ENCODE data around the gene THBS4.
"Not testable (repeated sequence)": the region's sequence is repeated elsewhere in the genome, so short reads cannot be mapped to it uniquely, and the experiment has no call there.

THBS4 gene

GRCh38 chr5:80111376-80111990, 76.3 kb downstream of the THBS4 start:
- not testable (repeated sequence) for DNase-seq (ENCODE audit: extremely low read depth in 1 of 2, low read depth in 1 of 2)

GRCh38 chr5:80114860-80115259, 79.7 kb downstream of the THBS4 start:
- DNase-seq (ENCODE audit: extremely low read depth in 1 of 2, low read depth in 1 of 2), result no peak

- DNase-seq (ENCODE audit: extremely low read depth in 1 of 2, low read depth in 1 of 2), result no peak
Observed at GRCh38 chr5:80116000-80116399, 80.9 kb downstream of the THBS4 start.

GRCh38 chr5:80116465-80116864, 81.3 kb downstream of the THBS4 start:
- DNase-seq (ENCODE audit: extremely low read depth in 1 of 2, low read depth in 1 of 2), result no peak

GRCh38 chr5:80117446-80117845, 82.3 kb downstream of the THBS4 start:
- no peak for DNase-seq (ENCODE audit: extremely low read depth in 1 of 2, low read depth in 1 of 2)

- DNase-seq (ENCODE audit: extremely low read depth in 1 of 2, low read depth in 1 of 2), result no peak
Observed at GRCh38 chr5:80119372-80119771, 84.2 kb downstream of the THBS4 start.

- DNase-seq (ENCODE audit: extremely low read depth in 1 of 2, low read depth in 1 of 2), result no peak
Observed at GRCh38 chr5:80122579-80122978, 87.4 kb downstream of the THBS4 start.

- DNase-seq (ENCODE audit: extremely low read depth in 1 of 2, low read depth in 1 of 2), result no peak
Observed at GRCh38 chr5:80124121-80124918, 89.2 kb downstream of the THBS4 start.

- no peak for DNase-seq (ENCODE audit: extremely low read depth in 1 of 2, low read depth in 1 of 2)
Observed at GRCh38 chr5:80125022-80125961, 90.1 kb downstream of the THBS4 start.

GRCh38 chr5:80125962-80126480, 90.9 kb downstream of the THBS4 start:
- DNase-seq (ENCODE audit: extremely low read depth in 1 of 2, low read depth in 1 of 2), result no peak

GRCh38 chr5:80127116-80127552, 92.0 kb downstream of the THBS4 start:
- no peak for DNase-seq (ENCODE audit: extremely low read depth in 1 of 2, low read depth in 1 of 2)

GRCh38 chr5:80128141-80128540, 93.0 kb downstream of the THBS4 start:
- DNase-seq (ENCODE audit: extremely low read depth in 1 of 2, low read depth in 1 of 2), result no peak

GRCh38 chr5:80129146-80129545, 94.0 kb downstream of the THBS4 start:
- no peak for DNase-seq (ENCODE audit: extremely low read depth in 1 of 2, low read depth in 1 of 2)
